NCI-H146 treated with DMSO at 0.1 percent for 48 hours (cell line): ENCODE results near the gene PHLDA2.

Experiments
- DNase-seq: peaks from one replicate; lab custom pipeline; 2025; ENCODE audit not compliant: unreplicated experiment; lab: John Stamatoyannopoulos, UW

PHLDA2 gene

DNA sequence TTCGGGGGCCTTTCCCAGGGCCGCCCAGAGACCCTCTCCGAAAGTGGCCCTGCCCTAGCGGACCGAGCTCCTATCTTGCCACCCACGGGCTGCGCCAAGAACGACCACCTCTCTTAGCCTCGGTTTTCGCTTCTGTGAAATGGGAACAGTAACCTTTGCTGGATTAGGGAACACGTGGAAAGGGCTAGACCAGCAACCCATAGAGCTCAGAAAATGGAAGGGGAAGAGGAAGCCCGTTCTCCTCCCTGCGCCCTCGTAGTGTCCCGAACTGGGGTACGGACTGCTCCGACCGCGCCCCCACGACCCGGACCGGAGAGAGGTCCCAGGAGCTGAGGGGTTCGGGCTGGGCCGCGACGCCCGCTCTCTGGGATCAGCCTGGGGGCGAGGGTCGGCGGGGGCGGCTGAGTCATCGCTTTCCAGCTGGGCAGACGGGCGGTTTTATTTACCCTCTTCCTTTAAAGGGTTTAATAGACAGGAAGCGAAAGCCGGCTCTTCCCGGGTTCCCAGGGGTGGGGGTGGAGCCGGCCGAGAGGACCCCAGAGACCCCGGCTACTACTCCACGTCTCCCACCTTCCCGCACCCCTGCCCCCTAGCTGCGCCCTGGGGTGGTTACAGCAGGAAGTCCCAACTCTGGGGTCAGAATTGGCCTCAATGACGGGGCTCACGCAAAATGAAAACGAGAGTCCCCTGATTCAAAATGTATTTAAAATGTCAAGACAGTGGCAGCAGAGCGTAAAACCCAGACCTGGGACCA is 907 bp upstream of the PHLDA2 start:
- DNase-seq, result peak; percentile 18

DNA sequence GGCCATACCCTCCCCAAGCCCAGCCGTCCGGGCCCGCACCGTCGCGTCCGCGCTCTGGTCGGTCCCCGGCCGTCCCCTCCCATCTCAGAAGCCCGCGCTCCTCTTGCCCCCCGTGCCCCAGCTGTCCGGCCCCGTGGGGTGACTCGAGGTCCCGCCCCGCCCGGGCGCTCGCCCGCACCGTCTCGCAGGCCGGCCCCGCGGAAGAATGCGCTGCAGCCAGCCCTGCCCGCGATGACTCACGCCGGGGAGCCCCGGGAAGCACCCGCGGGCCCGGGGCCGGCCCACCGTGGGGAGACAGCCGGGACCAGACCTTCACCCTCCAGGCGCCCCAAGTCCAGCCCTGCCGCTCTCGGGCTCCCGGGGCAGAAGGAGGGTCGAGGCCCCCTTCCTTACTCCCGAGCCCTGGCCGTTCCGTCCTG is 320 bp upstream of the PHLDA2 start:
- no peak for DNase-seq

DNA sequence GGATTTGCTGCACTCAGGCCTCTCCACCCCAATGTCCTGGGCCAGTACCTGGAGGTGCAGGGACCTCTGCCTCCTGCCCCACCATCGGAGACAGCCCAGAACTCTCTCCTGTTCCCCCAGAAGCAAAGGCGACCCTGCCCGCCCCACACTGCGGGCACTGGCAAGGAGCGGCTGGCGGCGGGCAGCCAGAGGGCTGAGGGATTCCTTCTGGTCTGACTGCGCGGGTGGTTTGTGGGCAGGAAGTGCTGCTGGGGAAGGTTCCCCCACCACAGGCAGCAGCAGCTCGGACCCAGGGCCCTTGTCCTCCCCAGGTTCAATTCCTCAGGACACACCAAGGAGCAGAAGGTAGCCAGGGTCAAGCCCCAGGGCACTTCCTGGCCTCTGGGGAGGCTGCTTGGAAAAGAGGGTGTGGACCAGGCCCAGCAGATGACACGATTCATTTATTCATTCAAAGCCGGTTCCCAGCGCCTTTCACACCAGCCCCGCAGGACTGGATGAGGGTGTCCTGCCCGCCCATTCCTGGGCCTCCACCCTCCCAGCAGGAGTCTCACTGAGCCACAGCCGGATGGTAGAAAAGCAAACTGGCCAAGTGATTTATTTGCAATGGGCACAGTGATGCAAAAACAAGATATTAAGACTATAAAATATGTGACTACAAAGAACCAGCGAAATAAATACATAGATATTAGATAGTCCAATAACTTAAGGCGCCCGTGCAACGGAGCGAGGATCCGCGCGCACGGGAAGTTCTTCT is 1.2 kb downstream of the PHLDA2 start:
- DNase-seq, result peak; percentile 3

DNA sequence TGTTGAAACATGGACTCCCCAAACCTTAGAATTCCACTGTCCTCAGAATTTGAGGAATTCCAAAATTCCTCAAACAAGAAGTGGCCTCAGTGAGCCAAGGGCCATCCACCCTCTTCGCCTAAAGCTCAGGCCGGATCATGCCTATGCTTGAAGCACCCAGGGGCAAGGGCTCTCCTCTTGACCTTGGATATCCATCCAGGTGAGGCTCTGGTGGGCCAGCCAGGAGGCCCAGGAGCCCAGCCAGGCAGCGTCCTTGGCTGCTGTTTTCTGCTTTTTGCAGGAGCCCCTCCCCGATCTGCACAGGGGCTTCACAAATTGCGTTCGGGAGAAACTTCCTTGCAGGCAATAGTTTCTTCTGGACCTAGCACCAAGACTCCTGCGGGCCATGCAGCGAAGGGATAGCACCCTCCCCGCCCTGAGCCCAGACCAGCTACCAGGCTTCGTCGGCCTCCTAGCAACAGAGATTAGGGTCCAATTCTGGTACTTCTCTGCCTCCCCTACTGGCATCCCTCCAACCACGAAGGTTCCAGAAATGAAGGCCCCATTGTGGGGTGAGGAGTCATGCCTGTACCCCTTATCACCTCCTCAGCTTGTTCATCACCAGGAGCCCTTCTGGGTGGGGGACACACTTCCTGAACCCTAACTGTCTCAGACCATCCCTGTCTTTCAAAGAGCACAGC is 2.0 kb downstream of the PHLDA2 start:
- DNase-seq, result no peak

DNA sequence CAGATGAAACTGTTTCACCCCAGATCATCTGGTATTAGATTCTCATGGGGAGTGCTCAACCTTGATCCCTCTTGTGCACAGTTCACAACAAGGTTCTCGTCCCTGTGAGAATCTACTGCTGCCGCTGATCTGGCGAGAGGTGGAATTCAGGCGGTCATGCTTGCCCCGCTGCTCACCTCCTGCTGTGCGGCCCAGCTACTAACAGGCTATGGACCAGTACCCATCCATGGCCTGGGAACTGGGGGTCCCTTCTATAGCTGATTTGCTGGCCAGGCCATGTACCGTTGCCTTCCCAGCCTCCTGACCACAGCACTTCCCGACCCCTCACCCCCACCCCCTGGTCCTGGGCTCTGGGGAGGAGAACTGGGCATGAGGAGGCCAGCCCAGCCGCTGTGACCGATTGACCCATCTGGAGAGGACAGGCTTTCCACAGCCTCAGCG is 2.6 kb downstream of the PHLDA2 start:
- no peak for DNase-seq

DNA sequence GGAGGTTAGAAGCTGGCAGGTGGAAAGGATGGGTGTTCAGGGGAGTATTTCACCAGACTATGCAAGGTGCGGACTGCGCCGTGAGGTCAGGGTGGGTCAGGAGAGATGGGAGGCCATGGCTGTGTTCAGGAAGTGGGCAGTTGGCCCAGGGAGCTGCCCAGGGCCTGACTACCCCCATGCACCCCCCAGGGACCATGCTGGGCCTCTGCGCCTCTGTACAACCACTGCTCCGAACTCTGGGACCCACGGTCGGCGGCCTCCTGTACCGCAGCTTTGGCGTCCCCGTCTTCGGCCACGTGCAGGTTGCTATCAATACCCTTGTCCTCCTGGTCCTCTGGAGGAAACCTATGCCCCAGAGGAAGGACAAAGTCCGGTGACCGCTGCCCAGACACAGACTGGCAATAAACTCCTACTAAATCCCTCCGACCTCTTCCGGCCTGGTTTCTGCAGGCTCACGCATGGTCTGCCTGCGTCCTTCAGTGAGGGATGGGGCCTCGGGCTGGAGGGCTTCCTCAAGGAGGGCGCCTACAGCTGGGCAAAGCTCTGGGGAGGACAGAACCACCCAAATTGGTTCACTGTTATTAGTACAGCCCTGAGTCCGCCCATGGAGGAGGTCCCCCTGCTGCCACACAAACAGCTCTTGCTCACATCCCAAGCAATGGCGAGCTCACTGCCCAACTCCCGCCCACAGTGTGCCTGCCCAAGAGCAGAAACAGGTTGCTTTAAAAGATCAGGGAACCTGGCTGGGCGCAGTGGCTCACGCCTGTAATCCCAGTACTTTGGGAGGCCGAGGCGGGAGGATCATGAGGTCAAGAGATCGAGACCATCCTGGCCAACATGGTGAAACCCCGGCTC is 4.2 kb downstream of the PHLDA2 start:
- DNase-seq, result no peak

DNA sequence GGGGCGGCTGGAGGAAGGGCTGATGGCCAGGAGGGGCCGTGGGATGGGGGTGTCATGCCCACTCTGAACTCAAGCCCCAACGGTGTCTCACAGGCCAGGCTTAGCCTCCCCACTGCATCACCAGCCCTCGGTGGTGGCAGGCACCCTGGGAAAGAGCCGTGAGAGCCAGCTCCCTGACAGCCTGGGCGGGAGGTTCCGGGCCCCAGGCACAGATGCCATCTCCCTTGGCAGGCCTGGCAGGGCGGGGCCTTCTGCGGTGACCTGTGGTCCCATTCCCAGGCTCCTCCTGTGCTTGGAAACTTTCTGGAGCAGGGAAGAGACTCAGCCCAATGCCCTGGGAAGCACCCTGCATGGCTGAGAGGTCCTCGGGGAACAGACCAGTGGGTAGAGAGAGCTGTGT is 4.8 kb downstream of the PHLDA2 start:
- no peak for DNase-seq

DNA sequence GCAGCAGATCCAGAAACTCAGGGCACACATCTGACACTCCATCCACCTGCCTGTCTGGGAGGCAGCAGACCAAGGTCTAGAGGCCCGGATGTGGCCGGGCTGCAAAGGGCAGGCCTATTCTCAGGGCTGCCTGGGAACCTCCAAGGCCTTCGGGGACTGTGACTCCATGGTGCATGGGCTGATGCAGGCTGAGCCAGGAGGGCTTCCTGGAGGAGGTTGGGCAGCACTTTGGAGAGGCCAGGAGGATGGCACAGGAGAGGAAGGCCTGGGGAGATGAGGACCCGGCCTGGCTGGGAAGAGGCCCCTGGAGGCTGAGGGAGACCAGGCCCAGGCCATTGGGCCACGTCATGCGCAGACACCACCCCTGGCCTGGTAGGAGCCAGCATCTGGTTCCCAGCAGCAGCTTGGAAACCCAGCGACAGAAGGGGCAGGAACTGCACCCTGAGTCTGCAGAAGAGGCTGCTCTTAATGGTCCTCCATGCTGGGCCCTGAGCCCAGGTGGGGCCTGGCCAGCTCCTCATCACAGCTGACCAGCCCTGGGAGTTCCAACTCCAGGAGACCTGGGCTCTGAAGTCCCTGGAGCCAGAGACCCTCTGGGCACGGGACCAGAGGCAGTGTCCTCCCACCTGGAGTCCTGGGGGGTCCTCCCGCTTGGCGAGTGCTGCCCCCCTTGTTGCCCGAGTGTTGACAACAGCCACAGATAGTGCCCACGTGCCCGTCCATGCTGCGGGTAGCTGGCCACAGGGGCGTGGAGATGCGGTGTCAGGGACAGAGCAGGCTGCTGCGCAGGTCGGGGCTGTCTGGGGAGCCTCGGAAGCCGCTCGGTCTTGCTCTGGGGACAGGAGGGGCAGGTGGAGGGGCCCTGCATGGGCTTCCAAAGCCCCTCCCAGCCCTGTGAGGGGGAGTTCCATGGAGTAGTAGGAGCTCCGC is 5.5 kb downstream of the PHLDA2 start:
- no peak for DNase-seq

DNA sequence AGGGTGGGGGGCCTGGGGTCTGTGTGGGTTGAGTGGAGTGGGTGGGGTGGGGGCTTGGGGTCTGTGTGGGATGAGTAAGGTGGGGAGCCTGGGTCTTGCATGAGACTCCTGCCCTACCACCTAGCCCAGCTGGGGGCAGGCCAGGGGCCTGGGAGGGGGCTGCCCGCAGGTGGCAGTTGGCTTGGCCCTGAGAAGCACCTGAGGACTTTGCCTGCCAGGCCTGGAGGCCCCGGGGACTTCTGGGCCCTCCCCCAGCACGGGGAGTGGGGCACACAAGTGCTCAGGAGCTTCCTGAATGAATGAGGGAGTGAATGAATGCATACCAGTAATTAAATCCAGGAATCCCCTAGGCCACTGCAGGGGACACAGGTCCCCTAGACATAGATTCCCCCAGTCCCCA is 6.6 kb downstream of the PHLDA2 start:
- no peak for DNase-seq

DNA sequence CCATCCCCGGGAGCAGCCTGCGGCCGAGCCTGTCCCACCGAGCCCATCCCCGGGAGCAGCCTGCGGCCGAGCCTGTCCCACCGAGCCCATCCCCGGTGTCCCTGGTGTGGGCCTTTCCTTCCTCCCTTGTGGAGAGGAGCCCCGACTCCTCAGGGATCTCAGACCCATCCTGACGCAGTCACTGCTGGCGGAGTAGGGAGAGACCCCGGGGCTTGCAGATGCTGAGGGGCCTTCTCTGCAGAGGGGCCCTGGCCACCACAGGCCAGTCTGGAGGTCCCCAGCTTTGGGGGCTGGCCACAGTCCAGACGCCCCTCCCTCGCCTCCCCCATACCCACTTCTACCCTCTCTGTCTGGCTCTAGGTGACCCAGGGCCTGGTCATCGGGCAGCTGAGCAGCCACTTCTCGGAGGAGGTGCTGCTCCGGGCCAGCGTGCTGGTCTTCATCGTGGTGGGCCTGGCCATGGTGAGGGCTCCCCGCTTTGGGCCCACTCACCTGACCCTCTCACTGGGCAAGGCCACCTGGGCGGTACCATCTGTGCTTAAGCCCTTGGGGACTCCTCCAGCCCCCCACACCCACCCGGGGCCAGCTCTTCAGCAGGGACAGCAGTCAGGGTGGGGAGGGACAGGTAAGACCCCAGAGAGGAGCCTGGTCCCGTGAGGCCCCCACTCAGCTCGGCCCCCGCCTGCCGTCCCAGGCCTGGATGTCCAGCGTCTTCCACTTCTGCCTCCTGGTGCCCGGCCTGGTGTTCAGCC is 7.3 kb downstream of the PHLDA2 start:
- DNase-seq, result no peak

DNA sequence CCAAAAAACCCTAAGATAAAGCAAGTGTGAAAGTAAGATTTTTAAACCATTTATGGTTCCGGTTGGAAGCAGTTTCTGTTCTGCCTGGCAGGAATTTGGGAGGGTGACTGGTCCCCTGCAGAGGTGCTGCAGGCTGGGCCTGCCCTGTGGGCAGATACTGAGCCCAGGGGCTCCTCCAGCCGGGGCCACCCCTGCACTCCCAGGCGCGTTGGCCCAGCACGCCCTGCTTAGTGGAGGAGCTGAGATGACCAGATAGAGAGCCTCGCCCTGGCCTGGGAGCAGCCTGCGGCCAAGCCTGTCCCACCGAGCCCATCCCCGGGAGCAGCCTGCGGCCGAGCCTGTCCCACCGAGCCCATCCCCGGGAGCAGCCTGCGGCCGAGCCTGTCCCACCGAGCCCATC is 8.0 kb downstream of the PHLDA2 start:
- DNase-seq, result no peak

DNA sequence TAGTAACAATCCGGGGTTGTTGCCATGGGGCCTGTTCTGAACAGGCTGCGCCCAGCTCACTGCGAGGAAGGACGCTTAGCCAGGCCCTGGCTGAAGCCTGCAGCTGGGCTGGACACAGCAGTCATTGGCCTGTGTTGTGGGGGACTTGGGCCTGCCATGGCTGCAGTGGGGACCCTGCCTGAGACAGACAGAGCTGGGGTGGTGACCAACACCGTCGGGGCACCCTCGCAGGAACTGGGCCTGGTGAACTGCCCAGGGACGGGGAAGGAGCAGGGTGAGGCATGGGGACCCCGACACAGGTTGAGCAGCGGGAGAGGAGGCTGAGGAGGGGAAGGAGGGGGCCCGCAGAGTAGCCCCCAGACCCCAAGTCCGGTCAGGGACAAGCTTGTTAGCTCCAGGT is 8.9 kb downstream of the PHLDA2 start:
- DNase-seq, result no peak

DNA sequence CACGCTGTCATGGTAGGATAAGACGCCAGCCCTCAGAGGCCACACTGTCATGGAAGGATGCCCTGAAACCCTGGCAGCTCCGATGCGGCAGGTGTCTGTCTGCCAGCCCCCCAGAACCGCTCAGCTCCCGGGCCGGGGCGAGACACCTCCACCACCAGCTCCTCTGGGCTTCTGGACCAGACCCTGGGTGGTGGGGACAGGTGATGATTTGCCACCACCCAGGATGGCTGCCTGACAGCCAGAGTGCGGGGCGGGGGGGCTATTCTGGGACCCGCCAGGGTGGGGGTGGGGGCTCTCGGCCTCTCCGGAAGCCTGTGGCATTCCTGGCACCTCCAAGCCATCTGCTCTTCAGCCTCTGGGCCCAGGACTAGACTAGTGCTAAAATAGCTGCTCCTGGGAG is 9.4 kb downstream of the PHLDA2 start:
- no peak for DNase-seq

DNA sequence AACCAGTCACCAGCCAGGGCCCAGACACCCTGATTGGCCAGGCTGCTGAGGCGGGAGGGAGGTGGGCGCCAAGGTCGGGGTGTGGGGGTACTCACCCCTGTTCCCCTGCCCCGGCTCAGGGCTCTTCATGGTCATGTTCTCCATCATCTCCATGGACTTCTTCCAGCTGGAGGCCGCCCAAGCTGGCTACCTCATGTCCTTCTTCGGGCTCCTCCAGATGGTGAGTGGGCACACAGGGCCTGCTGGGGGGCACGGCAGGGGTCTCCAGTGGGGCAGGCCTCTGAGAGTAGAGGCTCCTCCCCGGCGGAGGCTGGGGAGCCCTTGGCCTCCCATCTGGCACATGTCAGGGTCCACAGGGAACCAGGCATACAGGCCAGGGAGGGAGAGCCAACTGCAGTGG is 10.0 kb downstream of the PHLDA2 start:
- DNase-seq, result no peak

DNA sequence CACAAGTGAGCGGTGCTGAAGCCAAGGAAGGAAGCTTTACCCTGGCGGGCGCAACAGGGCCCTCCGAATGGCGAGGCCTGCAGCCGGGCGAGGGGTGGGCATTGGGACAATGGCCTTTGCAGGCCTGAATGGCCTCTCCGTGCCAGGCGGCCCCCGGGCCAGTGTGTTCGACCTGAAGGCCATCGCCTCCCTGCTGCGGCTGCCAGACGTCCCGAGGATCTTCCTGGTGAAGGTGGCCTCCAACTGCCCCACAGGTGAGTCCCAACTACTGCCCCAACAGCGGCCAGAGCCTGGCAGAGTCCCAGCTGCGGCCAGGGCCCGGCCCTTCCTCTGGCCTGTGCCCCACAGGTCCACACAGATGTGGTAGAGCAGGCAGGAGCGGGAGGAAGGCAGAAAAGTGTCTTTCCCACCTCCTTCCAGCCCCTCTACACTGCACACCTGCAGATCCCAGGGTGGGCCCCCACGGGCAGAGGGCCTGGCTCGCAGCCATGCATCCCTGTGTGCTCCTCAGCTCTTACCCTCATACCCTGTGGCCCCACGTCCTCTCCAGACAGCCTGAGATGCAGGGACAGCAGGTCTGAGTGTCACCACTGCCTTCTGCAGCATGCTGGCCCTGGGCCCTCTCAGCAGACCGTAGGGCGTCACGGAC is 11.3 kb downstream of the PHLDA2 start:
- no peak for DNase-seq

DNA sequence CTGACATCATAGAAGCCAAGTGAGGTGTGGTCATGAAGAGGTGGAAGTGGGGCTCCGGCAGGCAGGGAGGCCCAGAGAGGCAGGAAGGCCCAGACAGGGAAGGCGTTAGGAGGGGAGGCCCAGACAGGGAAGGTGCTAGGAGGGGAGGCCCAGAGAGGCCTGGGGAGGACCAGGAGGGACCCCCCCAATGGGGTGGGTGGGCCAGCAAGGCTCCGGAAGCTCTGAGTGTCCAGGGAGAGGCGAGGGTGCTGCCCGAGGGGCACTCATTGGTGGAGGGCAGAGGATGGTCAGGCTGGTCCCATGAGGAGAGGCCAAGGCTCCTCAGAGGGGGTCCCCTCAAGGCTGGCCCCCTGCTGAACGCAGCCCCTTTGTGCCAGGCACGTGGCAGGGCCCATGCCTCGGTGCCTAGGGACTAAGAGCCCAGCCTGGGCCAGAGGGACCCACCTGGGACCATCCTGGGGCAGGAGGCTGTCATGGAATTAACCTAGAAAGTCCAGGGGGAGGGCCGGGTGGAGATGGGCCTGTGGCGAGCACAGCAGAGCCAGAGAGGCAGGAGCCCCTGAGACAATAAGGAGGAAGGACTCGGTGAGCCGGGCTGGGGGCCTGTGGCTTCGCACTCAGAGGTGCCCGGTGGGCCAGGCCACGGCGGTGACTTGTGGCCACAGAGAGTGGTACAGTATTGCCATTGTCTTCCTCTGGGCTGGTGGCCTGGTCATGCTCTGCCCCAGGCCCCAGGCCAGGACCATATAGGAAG is 12.2 kb downstream of the PHLDA2 start:
- no peak for DNase-seq

DNA sequence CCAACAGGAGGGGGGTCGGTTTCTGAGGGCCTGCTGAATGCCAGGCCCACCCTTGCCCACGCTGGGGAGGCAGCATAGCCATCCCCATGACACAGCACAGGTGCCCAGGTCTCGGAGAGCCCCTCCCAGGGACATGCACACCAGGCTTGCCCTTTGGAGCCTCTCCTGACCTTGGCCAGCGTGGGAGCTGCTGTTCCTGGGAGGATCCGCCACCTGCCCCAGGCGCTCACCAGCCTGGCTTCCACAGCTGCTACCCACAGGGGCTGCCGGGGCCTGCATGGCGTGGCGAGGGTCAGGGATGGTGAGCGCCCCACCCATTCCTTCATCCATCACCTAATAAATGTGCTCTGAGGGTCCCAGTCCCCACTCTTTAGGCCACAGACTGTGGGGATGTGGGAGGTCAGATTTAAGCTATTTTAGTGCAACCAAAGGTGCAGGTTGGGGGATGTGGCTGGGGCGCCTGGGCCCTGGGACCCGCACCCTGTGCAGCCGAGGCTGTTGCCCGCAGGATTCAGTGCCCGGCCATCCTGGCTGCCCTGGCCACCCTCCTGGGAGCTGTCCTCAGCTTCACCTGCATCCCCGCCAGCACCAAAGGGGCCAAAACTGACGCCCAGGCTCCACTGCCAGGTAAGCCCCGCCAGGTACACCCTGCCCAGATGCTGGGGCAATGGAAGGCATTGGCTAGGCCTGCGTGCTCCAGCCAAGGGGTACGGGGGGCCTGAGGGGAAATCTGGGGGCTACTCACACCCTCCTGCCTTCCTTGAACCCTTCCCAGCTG is 12.9 kb downstream of the PHLDA2 start:
- DNase-seq, result no peak
